Mononuclear cell (primary cell): ENCODE data around the gene SLC16A5. TPM values are rescaled to one million over a fixed set of nuclear protein-coding genes. Genes with fewer than 3 reads are reported as not detected.

ENCODE experiments used
- H3K27me3 ChIP-seq: 2 replicates; pipeline ENCODE4 v1.6.0; 2011; ENCODE audit warnings: low read length, control low read depth; ENCODE audit not compliant: insufficient read depth
- H3K4me1 ChIP-seq: 2 replicates; pipeline ENCODE4 v1.5.1; 2011; ENCODE audit warnings: mild to moderate bottlenecking, low read length, control low read depth; ENCODE audit not compliant: insufficient read depth
- H3K4me3 ChIP-seq: 2 replicates; pipeline ENCODE4 v1.5.1; 2011; ENCODE audit warnings: mild to moderate bottlenecking, low read length, moderate library complexity
- H3K9me3 ChIP-seq: 2 replicates; pipeline ENCODE4 v1.5.1; 2011; ENCODE audit warnings: low read depth, mild to moderate bottlenecking, control low read depth, low read length
- total RNA-seq: library from RNA; depleted of rRNA; stranded (reverse); fragments of >200 nt; gene quantifications from one replicate; pipeline ENCODE4 v1.2.3, GENCODE V29; 2012

The SLC16A5 gene
- total RNA-seq, 1 donor: 13.0 TPM

DNA sequence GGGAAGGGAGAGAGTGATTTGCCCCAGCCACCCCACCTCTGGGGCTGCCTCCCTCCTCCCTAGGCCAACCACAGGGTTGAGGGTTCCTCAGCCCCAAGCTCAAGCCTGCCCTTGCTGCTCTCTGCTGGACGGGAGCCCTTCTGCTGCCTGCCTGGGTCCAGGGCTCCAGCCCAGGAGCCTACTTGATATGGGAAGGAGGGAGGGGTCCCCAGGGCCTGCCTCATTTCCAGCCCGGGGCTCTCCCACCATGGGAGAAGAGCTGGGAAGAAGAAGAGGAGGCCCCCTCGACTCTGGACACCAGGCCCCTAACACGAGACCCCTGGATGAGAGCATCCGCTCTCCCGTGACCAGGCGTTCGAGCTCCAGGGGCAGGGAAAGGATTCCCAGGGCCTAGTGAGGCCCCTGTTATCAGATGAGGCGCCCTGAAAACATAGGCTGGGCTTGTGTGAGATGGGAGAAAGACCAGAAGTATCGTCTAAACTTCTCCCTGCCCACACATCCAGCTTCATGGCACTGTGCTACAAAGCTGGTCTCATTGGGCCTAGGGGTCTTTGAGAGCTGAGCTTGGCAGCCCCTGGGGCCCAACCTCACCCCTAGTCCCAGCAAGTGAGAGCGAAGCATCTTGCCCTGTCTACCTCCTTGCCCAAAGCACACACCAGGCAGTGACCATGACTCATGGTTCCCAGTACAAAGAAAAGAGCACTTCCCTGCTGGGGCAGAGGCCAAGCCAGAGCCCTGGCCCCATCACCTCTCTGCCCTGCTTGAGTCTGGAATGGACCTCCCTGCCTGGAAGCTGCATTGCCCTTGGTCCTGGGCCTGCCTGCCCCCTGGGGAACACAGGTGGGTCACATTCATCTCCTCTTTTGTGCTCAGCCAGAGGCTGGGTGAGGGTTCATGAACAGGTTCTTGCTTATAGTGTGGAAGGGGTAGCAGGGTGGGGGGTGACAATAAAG, 987 bp downstream of the SLC16A5 start:
- Histone ChIP-seq H3K9me3 (no peaks in the 10 kb centered on the region), H3K4me3 (peak overlapping the region; percentile 53), H3K4me1 (peaks cover 64% of the 10 kb centered on the region), H3K27me3 (no peaks in the 10 kb centered on the region)

- Histone ChIP-seq H3K4me1 (peaks cover 74% of the 10 kb centered on the region), H3K27me3 (no peaks in the 10 kb centered on the region), H3K9me3 (no peaks in the 10 kb centered on the region), H3K4me3 (no peak overlapping the region)
Measured at GRCh38 chr17:75090871-75091854, 3.4 kb downstream of the SLC16A5 start.

- no peaks in the 10 kb centered on the region for H3K9me3 ChIP-seq
- H3K27me3 ChIP-seq: no peaks in the 10 kb centered on the region
- H3K4me3 ChIP-seq: no peak overlapping the region
- H3K4me1 ChIP-seq: peaks cover 75% of the 10 kb centered on the region
Measured at GRCh38 chr17:75091855-75092327, 4.1 kb downstream of the SLC16A5 start.

DNA sequence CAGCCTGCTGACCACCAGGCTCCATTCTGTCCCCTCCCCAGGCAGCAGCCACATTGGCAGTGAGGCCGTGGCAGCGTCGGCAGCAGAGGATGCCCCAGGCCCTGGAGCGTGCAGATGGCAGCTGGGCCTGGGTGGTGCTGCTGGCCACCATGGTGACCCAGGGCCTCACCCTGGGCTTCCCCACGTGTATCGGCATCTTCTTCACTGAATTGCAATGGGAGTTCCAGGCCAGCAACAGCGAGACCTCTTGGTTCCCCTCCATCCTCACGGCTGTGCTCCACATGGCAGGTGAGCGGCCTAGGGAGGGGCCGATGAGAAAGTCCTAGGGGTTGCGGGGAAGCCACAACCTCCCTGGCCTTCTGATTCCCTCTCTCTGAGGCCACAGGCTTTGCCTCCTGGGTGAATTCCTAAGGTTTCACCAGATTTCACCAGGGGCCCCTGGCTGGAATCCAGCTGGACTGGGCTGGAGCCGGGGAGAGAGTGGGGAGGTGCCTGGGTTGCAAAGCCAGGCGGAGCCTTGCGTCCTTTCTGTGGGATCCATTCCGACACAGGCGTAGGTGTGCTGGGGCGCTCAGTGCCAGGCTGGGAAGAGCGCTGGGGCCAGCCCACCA, 5.9 kb downstream of the SLC16A5 start:
- H3K4me1 ChIP-seq: peaks cover 63% of the 10 kb centered on the region
- no peaks in the 10 kb centered on the region for H3K27me3 ChIP-seq
- H3K9me3 ChIP-seq: no peaks in the 10 kb centered on the region
- no peak overlapping the region for H3K4me3 ChIP-seq

DNA sequence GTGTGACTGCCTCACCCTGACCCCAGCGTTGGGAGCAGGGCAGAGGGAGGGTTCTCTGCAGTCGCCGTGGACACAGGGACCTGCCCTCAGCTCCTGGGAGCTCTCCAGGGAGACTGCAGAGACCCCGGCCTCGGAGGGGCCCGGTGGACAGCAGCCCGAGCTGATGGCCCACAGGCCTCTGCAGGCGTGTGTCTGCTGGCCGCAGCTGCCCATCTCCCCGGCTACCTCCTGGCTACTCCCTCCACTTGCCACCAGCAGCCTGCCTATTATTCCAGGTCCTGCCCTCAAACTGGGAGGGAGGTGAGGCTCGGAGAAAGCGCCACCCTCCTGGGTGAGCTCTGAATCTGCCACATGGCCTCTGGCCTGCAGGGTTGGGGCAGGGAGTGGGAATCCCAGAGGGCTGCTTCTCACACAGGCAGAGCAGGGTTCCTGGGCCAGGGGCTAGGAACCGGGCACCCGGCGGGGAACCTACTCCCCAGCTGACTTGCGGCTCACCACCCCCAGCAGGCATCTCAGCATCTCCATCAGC, 7.2 kb downstream of the SLC16A5 start:
- no peaks in the 10 kb centered on the region for H3K27me3 ChIP-seq
- peaks cover 50% of the 10 kb centered on the region for H3K4me1 ChIP-seq
- H3K4me3 ChIP-seq: no peak overlapping the region
- H3K9me3 ChIP-seq: no peaks in the 10 kb centered on the region

GRCh38 chr17:75096082-75096625, 8.4 kb downstream of the SLC16A5 start:
- H3K27me3 ChIP-seq: no peaks in the 10 kb centered on the region
- H3K9me3 ChIP-seq: no peaks in the 10 kb centered on the region
- peaks cover 40% of the 10 kb centered on the region for H3K4me1 ChIP-seq
- no peak overlapping the region for H3K4me3 ChIP-seq

DNA sequence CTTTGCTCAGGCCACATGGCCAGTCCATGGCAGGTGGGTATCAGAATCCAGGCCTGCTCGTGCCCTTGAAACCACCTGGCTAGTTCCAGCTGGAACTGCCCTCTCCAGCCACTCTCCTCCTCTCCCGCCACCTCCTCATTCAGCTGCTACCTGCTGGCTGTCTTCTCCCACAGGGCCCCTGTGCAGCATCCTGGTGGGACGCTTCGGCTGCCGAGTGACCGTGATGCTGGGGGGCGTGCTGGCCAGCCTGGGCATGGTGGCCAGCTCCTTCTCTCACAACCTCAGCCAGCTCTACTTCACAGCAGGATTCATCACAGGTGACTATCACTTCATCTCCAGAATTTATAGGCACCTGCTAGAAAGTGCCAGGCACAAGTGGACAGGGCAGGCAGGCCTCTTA, 10.1 kb downstream of the SLC16A5 start:
- no peaks in the 10 kb centered on the region for H3K27me3 ChIP-seq
- H3K4me1 ChIP-seq: peaks cover 34% of the 10 kb centered on the region
- H3K4me3 ChIP-seq: no peak overlapping the region
- no peaks in the 10 kb centered on the region for H3K9me3 ChIP-seq

- no peaks in the 10 kb centered on the region for H3K27me3 ChIP-seq
- no peaks in the 10 kb centered on the region for H3K9me3 ChIP-seq
- no peak overlapping the region for H3K4me3 ChIP-seq
Measured at GRCh38 chr17:75098861-75099260, 11.1 kb downstream of the SLC16A5 start.

GRCh38 chr17:75099881-75100595, 12.3 kb downstream of the SLC16A5 start:
- Histone ChIP-seq H3K4me1 (peaks cover 26% of the 10 kb centered on the region), H3K9me3 (no peaks in the 10 kb centered on the region), H3K4me3 (no peak overlapping the region), H3K27me3 (no peaks in the 10 kb centered on the region)

More at GRCh38 chr17:75098861-75099260, 11.1 kb downstream of the SLC16A5 start:
- peaks cover 27% of the 10 kb centered on the region for H3K4me1 ChIP-seq

DNA sequence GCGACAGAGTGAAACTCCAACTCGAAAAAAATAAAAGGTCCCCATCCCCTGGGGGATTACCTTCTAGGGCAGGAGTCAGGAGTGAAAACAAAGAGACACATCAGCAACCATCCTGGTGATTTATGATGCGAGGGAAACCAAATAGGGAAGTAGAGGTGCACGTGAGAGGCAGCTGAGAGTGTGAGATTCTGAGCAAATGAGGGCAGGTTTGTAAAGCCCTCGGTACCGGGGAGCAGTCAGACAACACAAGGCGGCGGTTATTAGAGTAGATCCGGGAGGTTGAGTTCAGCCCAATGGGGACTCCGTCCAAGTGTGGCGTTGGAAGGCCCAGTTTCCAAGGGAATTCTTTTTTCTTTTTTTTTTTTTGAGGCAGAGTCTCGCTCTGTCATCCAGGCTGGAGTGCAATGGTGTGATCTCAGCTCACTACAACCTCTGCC, 14.6 kb downstream of the SLC16A5 start:
- H3K4me3 ChIP-seq: no peak overlapping the region
- H3K27me3 ChIP-seq: no peaks in the 10 kb centered on the region

DNA sequence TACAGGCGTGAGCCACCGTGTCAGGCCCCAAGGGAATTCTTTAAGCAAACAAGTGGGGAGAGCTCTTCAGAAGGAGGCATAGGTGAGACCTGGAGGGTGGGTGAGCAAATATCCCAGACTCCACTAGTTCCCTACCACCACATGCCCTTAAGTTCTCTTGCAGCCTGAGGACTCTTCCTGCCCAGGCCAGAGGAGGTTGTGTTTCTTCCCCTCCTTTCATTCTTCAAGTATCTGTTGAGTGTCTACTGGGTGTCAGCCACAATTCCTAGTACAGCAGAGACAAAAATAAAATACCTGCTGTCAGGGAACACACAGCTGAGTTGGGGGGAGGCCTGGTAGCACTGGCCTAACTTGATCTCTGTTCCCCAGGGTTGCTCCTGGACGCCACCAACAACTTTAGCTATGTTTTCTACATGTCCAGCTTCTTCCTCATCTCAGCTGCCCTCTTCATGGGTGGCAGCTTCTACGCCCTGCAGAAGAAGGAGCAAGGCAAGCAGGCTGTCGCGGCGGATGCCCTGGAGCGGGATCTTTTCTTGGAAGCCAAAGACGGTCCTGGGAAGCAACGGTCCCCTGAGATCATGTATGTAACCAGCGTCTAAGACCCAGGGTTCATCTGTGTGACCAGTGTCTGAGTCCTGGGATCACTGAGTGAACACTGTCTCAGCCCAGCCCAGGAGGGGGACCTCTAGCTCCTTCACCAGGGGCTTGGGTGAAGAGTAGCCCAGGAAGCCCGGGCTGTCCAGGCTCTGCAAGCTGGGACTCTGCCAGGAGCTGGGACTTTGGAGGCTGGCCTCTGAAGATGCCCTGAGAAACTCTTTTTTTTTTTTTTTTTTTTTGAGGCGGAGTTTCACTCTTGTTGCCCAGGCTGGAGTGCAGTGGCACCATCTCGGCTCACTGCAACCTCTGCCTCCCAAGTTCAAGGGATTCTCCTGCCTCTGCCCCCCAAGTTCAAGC, 16.1 kb downstream of the SLC16A5 start:
- Histone ChIP-seq H3K27me3 (no peaks in the 10 kb centered on the region), H3K9me3 (no peaks in the 10 kb centered on the region), H3K4me3 (no peak overlapping the region), H3K4me1 (peaks cover 14% of the 10 kb centered on the region)

More for the DNA sequence above, 14.6 kb downstream of the SLC16A5 start:
- Histone ChIP-seq H3K4me1 (peaks cover 11% of the 10 kb centered on the region), H3K9me3 (no peaks in the 10 kb centered on the region)

DNA sequence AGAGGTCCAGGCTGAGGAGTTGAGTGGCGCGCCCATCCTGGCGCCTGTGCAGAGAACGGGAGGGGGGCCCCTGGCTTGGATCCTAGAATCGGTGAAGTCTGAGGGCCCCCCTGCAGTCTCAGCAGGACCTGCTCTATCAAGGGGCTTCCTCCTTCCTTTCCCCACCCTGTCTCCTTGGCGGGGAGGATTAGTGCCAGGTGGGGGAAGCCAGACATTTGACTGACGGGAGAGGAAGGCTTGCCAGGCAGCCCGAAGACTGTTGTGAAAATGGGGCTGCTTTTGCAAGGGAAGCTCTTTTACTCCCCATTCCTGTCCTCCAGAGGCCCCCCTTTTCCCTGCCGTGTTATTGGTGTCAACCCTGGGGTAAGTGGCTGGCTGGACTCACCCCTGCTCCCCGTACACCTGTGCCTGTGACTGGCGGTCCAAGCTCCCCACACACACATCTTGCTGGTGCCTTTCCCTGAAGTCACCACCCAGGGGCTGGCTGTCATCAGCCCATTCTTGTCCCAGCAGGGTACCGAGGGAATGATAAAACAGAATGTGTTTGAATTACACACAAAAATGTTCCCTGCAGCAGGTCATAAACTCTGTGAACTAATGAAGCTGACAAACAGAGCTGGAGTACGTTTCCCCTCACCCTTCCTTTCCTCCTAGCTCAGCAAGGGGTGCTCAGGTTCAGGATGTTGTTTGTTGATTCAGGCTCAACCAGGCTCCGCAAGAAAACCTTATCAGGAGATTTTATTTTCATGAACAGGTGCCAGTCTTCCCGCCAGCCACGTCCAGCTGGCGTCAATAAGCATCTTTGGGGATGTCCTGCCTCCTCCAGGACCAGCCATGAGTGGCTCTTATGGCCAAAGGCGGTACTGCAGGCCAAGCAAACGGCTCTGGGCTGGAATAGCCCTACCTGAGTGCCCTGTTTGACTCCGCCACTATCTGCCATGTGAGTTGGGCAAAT, 17.6 kb downstream of the SLC16A5 start:
- Histone ChIP-seq H3K4me3 (no peak overlapping the region), H3K4me1 (peaks cover 22% of the 10 kb centered on the region), H3K9me3 (no peaks in the 10 kb centered on the region), H3K27me3 (no peaks in the 10 kb centered on the region)
